Measurements from ENCODE around the gene CCNB1.
"Not testable (repeated sequence)": the region's sequence is repeated elsewhere in the genome, so short reads cannot be mapped to it uniquely, and the experiment has no call there.

The CCNB1 gene

GRCh38 chr5:69166686-69167492, at the start of gene CCNB1:
Gene CCNB1 (plus strand): TSS chr5:69167150. CDS start chr5:69167263, 113 bp downstream.
- peak; percentile 98 for DNase-seq

- no peak for DNase-seq
These were observed 37.5 kb upstream of the CCNB1 start for GRCh38 chr5:69129413-69129812.

- no peak for DNase-seq
These were observed 36.7 kb upstream of the CCNB1 start for GRCh38 chr5:69130241-69130640.

DNA sequence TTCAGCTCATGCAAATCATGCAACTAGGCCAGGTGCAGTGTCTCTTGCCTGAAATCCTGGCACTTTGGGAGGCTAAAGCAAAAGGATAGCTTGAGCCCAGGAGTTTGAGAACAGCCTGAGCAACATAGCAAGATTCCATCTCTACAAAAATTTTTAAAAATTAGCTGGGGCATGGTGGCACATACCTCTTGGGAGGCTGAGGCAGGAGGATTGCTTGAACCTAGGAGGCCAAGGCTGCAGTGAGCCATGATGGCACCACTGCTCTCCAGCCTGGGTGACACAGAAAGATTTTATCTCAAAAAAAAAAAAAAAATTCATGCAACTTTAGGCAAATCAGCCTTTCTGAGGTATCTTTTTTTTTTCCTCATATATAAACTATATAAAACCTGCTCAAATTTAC, 35.6 kb upstream of the CCNB1 start:
- DNase-seq = no peak

DNA sequence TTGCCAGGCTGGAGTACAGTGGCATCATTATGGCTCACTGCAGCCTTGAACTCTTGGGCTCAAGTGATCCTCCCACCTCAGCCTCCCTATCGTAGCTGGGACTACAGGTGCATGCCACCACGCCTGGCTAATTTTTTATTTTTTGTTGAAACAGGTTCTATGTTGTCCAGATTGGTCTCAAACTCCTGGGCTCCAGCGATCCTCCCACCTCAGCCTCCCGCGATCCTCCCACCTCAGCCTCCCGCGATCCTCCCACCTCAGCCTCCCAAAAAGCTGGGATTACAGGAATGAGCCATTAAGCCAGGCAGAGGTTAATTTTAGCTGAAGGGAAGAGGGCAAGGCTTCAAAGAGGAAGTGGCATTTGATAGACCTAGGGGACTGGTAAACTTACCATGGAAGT, 32.8 kb upstream of the CCNB1 start:
- no peak for DNase-seq

GRCh38 chr5:69136293-69136692, 30.7 kb upstream of the CCNB1 start:
- no peak for DNase-seq

DNA sequence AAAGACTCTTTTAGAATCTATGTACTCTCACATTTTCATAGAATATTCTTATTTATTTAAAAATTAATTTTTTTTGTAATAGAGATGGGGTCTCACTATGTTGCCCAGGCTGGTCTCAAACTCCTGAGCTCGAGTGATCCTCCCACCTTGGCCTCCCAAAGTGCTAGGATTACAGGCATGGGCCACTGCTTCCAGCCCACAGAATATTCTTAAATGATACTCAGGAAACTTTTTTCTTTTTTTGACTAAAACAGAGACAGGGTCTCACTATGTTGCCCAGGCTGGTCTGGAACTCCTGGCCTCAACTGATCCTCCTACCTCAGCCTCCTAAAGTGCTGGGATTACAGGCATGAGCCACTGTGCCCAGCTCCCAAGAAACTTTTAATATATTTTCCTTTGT, 29.7 kb upstream of the CCNB1 start:
- DNase-seq = not testable (repeated sequence)

DNA sequence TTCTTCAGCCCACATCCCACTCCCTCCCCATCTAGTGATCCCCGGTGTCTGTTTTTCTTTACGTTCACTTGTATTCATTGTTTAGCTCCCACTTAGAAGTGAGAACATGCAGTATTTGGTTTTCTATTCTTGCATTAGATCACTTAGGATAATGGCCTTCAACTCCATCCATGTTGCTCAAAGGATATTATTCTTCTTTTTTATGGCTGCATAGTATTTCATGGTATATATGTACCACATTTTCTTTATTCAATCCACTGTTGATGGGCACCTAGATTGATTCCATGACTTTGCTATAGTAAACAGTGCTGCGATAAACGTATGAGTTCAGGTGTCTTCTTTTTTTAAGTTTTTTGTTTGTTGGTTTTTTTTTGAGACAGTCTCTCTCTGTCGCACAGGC, 29.1 kb upstream of the CCNB1 start:
- DNase-seq = no peak

- no peak for DNase-seq
These were observed 28.2 kb upstream of the CCNB1 start for GRCh38 chr5:69138766-69139165.

DNA sequence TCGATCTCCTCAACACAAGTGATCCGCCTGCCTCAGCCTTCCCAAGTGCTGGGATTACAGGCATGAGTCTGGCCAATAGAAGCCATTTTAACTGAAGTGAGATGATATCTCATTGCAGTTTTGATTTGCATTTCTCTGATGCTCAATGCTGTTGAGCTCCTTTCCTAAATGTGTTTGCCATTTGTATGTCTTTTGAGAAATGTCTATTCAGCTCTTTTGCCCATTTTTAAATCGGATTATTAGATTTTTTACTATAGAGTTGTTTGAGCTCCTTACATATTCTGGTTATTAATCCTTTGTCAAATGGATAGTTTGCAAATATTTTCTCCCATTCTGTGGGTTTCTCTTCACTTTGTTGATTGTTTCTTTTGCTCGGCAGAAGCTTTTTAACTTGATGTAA, 26.7 kb upstream of the CCNB1 start:
- not testable (repeated sequence) for DNase-seq

DNA sequence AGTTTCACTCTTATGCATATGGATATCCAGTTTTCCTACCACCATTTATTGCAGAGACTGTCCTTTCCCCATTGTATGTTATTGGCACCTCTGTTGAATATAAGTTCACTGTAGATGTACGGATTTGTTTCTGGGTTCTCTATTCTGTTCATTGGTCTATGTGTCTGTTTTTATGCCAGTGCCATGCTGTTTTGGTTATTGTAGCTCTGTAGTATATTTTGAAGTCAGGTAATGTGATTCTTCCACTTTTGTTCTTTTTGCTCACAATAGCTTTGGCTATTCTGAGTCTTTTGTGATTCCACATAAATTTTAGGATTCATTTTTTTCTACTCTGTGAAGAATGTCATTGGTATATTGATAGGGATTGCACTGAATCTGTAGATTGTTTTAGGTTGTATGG, 26.1 kb upstream of the CCNB1 start:
- DNase-seq = no peak

DNA sequence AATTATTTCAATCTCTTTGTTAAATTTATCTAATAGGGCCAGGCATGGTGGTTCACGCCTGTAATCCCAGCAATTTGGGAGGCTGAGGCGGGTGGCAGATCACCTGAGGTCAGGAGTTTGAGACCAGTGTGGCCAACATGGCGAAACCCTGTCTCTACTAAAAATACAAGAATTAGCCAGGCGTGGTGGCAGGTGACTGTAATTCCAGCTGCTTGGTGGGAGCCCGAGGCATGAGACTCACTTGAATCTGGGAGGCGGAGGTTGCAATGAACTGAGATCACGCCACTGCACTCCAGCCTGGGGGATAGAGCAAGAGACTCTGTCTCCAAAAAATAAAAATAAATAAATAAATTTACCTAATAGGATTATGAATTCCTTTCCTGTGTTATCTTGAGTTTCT, 18.4 kb upstream of the CCNB1 start:
- DNase-seq = not testable (repeated sequence)

- no peak for DNase-seq
These were observed 17.8 kb upstream of the CCNB1 start for GRCh38 chr5:69148981-69149675.

DNA sequence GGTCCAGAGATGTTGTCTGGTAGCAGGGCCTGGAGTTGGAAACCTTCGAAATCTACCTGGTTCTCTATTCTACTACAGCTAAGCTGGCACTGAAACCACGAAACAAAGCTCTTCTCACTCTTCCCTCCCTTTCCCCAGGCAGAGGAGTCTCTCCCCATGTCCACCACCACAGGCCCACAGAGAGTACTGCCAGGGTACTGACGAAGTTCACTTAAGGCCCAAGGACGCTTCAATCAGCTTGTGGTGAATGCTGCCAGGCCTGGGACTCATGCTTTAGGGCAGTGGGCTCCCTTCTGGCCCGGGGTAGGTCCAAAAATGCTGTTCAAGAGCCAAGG, 17.3 kb upstream of the CCNB1 start:
- DNase-seq = no peak

DNA sequence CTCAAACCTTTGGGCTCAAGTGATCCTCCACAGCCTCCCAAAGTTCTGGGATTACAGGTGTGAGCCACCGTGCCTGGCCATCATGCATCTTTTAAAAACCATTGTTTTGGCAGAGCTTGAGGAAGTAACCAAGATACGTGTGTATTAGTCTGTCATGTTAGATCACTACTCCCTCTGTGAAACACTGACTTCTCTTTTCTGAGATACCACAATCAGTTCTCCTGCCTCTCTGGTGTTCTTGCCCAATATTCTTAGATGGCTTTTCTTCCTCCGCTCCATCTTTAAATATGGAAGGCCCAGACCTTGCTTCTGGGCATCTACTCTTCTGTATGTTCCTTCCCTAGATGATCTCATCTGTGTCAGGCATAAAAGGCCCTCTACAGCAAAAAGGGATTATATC, 14.2 kb upstream of the CCNB1 start:
- DNase-seq = no peak

- no peak for DNase-seq
These were observed 10.5 kb upstream of the CCNB1 start for GRCh38 chr5:69156456-69156855.

- DNase-seq = no peak
These were observed 8.9 kb upstream of the CCNB1 start for GRCh38 chr5:69158039-69158438.

DNA sequence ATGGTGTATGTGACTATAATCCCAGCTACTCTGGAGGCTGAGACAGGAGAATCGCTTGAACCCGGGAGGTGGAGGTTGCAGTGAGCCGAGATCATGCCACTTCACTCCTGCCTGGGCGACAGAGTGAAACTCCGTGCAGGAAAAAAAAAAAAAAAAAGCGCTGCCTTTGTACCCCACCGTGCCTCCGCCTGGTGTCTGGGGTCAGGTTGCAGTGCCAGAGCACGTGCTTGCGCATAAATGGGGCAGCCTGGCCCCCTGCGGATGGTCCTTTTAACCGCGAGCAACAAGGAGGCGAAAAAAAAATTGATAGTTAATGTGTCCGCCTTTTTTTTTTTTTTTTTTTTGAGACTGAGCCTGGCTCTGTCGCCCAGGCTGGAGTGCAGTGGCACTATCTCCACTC, 6.3 kb upstream of the CCNB1 start:
- no peak for DNase-seq

DNA sequence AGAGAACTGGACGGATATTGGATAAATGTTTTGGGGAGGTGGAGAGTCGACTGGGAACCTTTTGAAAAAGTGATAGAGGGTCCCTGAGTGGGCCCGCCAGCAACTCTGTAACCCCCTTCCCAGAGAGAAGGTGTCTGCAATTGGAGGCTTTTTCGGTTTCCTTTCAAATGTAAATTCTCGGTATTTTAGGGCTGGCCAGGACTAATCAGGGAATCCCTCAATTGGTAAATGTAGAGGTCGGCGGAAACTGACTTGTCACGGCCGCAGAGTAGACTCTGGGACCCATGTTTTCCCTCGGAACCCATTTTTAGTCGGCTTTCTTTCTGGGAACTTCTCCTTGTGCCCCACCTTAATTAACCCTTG, 524 bp downstream of the CCNB1 start:
- no peak for DNase-seq

GRCh38 chr5:69167929-69168328, 979 bp downstream of the CCNB1 start:
- no peak for DNase-seq

- DNase-seq = no peak
These were observed 3.5 kb downstream of the CCNB1 start for GRCh38 chr5:69170495-69170894.

DNA sequence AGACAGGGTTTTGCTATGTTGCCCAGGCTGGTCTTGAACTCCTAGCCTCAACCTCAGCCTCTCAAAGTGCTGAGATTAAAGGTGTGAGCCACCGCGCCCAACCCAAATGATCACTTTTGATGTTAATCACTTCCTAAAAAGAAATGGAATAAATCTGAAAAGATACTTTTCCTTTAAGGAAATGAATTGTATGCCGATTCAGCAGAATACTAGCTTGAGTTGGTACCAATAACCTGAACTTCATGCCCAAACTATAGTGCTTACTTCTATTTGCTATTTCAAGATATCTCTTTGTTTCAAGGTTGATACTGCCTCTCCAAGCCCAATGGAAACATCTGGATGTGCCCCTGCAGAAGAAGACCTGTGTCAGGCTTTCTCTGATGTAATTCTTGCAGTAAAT, 4.0 kb downstream of the CCNB1 start:
- no peak for DNase-seq

DNA sequence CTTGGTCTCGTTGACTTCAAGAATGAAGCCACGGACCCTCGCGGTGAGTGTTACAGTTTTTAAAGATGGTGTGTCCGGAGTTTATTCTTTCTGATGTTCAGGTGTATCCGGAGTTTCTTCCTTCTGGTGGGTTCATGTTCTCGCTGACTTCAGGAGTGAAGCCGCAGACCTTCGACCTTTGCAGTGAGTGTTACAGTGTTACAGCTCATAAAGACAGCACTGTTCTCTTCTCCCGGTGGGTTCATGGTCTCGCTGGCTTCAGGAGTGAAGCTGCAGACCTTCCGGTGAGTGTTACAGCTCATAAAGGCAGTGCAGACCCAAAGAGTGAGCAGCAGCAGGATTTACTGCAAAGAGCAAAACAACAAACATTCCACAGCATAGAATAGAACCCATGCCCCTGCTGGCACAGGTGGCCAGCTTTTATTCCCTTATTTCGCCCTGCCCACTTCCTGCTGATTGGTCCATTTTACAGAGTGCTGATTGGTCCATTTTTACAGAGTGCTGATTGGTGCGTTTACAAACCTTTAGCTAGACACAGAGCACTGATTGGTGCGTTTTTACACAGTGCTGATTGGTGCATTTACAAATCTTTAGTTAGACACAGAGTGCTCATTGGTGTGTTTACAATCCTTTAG, 14.8 kb downstream of the CCNB1 start:
- DNase-seq = not testable (repeated sequence)

- no peak for DNase-seq
These were observed 17.7 kb downstream of the CCNB1 start for GRCh38 chr5:69184621-69185020.
